H9 (cell line): ENCODE data around the gene ORMDL2. TPM values are rescaled to one million over a fixed set of nuclear protein-coding genes. Genes with fewer than 3 reads are reported as not detected.

ENCODE experiments used
- DNase-seq: peaks from one replicate; pipeline ENCODE4 v3.0.0-alpha.2; 2017
- H2AFZ ChIP-seq: one replicate; pipeline ENCODE4 v1.6.1; 2013; ENCODE audit warnings: mild to moderate bottlenecking, low read length, control low read depth, moderate library complexity
- H2AK5ac ChIP-seq: 2 replicates; pipeline ENCODE4 v1.6.1; 2013; ENCODE audit warnings: low read length, control low read depth, mixed read lengths; ENCODE audit not compliant: insufficient read length
- H2BK120ac ChIP-seq: one replicate; pipeline ENCODE4 v1.6.1; 2013; ENCODE audit warnings: low read depth, mild to moderate bottlenecking, low read length, control low read depth, inconsistent platforms; ENCODE audit not compliant: poor library complexity, severe bottlenecking
- H2BK12ac ChIP-seq: 2 replicates; pipeline ENCODE4 v1.6.1; 2013; ENCODE audit warnings: low read length, control low read depth, mixed read lengths, low read depth; ENCODE audit not compliant: insufficient read length
- H2BK15ac ChIP-seq: 2 replicates; pipeline ENCODE4 v1.6.1; 2013; ENCODE audit warnings: low read depth, low read length, control low read depth
- H2BK20ac ChIP-seq: one replicate; pipeline ENCODE4 v1.6.1; 2013; ENCODE audit warnings: low read depth, mild to moderate bottlenecking, low read length, control low read depth, inconsistent platforms; ENCODE audit not compliant: poor library complexity, severe bottlenecking
- H2BK5ac ChIP-seq: 2 replicates; pipeline ENCODE4 v1.6.1; 2013; ENCODE audit warnings: low read length, control low read depth, mixed read lengths; ENCODE audit not compliant: insufficient read length
- H3K14ac ChIP-seq: 2 replicates; pipeline ENCODE4 v1.6.1; 2013; ENCODE audit warnings: low read length, control low read depth; ENCODE audit not compliant: insufficient read depth
- H3K18ac ChIP-seq: 2 replicates; pipeline ENCODE4 v1.6.1; 2013; ENCODE audit warnings: low read depth, mild to moderate bottlenecking, mixed read lengths, low read length, control low read depth; ENCODE audit not compliant: insufficient read length
- H3K23ac ChIP-seq: 2 replicates; pipeline ENCODE4 v1.6.1; 2013; ENCODE audit warnings: low read length, control low read depth, mixed read lengths, low read depth; ENCODE audit not compliant: insufficient read length
- H3K23me2 ChIP-seq: 2 replicates; pipeline ENCODE4 v1.6.1; 2013; ENCODE audit warnings: low read depth, mild to moderate bottlenecking, mixed read lengths, low read length, control low read depth; ENCODE audit not compliant: insufficient read length, poor library complexity, severe bottlenecking
- H3K27ac ChIP-seq: 2 replicates; pipeline ENCODE4 v1.5.1; 2013; ENCODE audit warnings: low read length, control low read depth, mixed read lengths, low read depth; ENCODE audit not compliant: insufficient read length
- H3K27me3 ChIP-seq: 2 replicates; pipeline ENCODE4 v1.6.1; 2013; ENCODE audit warnings: low read length, control low read depth, inconsistent platforms; ENCODE audit not compliant: insufficient read depth
- H3K4ac ChIP-seq: 2 replicates; pipeline ENCODE4 v1.6.1; 2013; ENCODE audit warnings: low read depth, mild to moderate bottlenecking, control low read depth, inconsistent platforms, low read length, moderate library complexity
- H3K4me1 ChIP-seq: 2 replicates; pipeline ENCODE4 v1.6.1; 2013; ENCODE audit warnings: low read length, control low read depth, inconsistent platforms; ENCODE audit not compliant: insufficient read depth
- H3K4me2 ChIP-seq: 2 replicates; pipeline ENCODE4 v1.6.1; 2013; ENCODE audit warnings: low read length, control low read depth, mixed read lengths; ENCODE audit not compliant: insufficient read length, insufficient read depth
- H3K56ac ChIP-seq: 2 replicates; pipeline ENCODE4 v1.6.1; 2013; ENCODE audit warnings: low read depth, mild to moderate bottlenecking, mixed read lengths, low read length, control low read depth; ENCODE audit not compliant: insufficient read length
- H3K79me1 ChIP-seq: 2 replicates; pipeline ENCODE4 v1.6.1; 2013; ENCODE audit warnings: low read depth, mild to moderate bottlenecking, moderate library complexity, low read length, control low read depth, inconsistent platforms; ENCODE audit not compliant: insufficient read depth, poor library complexity, severe bottlenecking
- H3K79me2 ChIP-seq: 2 replicates; pipeline ENCODE4 v1.6.1; 2013; ENCODE audit warnings: low read length, control low read depth, inconsistent platforms; ENCODE audit not compliant: insufficient read depth
- H3K9ac ChIP-seq: 2 replicates; pipeline ENCODE4 v1.6.1; 2013; ENCODE audit warnings: low read length, control low read depth, mixed read lengths; ENCODE audit not compliant: insufficient read length; ENCODE audit errors: extremely low read depth
- H3K9me3 ChIP-seq: one replicate; pipeline ENCODE4 v1.6.1; 2013; ENCODE audit warnings: low read depth, low read length, inconsistent platforms; ENCODE audit not compliant: control insufficient read depth
- H3T11ph ChIP-seq: one replicate; pipeline ENCODE4 v1.6.1; 2013; ENCODE audit warnings: mild to moderate bottlenecking, low read length, control low read depth, inconsistent platforms
- H4K20me1 ChIP-seq: one replicate; pipeline ENCODE4 v1.6.1; 2013; ENCODE audit not compliant: control insufficient read depth, insufficient read length, insufficient read depth
- H4K5ac ChIP-seq: 2 replicates; pipeline ENCODE4 v1.6.1; 2013; ENCODE audit warnings: low read depth, mild to moderate bottlenecking, mixed read lengths, low read length, control low read depth; ENCODE audit not compliant: insufficient read length
- H4K8ac ChIP-seq: replicated peaks from 2 replicates; pipeline ENCODE4 v1.6.1; 2013; ENCODE audit warnings: low read length, control low read depth, mixed read lengths, low read depth; ENCODE audit not compliant: insufficient read length
- H4K91ac ChIP-seq: 2 replicates; pipeline ENCODE4 v1.6.1; 2013; ENCODE audit warnings: low read depth, mild to moderate bottlenecking, moderate library complexity, mixed read lengths, low read length, control low read depth; ENCODE audit not compliant: insufficient read length
- H3K27ac Mint-ChIP-seq, 3 experiments: 2 replicates in 2 of 3; 3 replicates in 1 of 3; pipeline ENCODE4 v1.8.0; 2020 to 2021; ENCODE audit warnings: mixed read lengths in 3 of 3, mild to moderate bottlenecking in 1 of 3, moderate library complexity in 1 of 3
- H3K27me3 Mint-ChIP-seq: 2 replicates; pipeline ENCODE4 v1.8.0; 2021; ENCODE audit warnings: low read depth, mild to moderate bottlenecking, moderate library complexity, mixed read lengths
- H3K36me3 Mint-ChIP-seq, 3 experiments: 2 replicates in 2 of 3; 3 replicates in 1 of 3; pipeline ENCODE4 v1.8.0; 2020 to 2021; ENCODE audit warnings: low read depth in 3 of 3, mixed read lengths in 3 of 3; ENCODE audit not compliant: insufficient read depth in 1 of 3
- H3K4me1 Mint-ChIP-seq, 2 experiments: 2 replicates each; pipeline ENCODE4 v1.8.0; 2020; ENCODE audit warnings: mixed read lengths in 2 of 2
- H3K4me3 Mint-ChIP-seq, 2 experiments: 2 replicates in 1 of 2; 3 replicates in 1 of 2; pipeline ENCODE4 v1.8.0; 2020 to 2021; ENCODE audit warnings: mild to moderate bottlenecking in 2 of 2, mixed read lengths in 2 of 2, moderate library complexity in 1 of 2
- H3K9me3 Mint-ChIP-seq, 2 experiments: 2 replicates in 1 of 2; 3 replicates in 1 of 2; pipeline ENCODE4 v1.8.0; 2020; ENCODE audit warnings: mild to moderate bottlenecking in 2 of 2, mixed read lengths in 2 of 2, moderate library complexity in 1 of 2
- WGBS: extraction: QIAGEN DNeasy Blood & Tissue Kit; methylation state at CpG from one replicate; pipeline ENCODE4 v1.1.7; 2013; ENCODE audit warnings: missing lambda C conversion rate, low lambda C conversion rate, mixed read lengths; ENCODE audit not compliant: insufficient read length; ENCODE audit errors: extremely low coverage; 5-methylcytosine and 5-hydroxymethylcytosine counted together
- total RNA-seq: library from RNA; stranded (reverse); gene quantifications from 2 replicates; pipeline ENCODE4 v1.2.1, GENCODE V29; 2021
- TF ChIP-seq, protein P1 (sequence below): fragments of 200-600 bp; sonication (generic); conservative IDR thresholded peaks from 3 replicates; pipeline ENCODE4 v1.8.0; 2021; ENCODE audit warnings: antibody characterized with exemption, mild to moderate bottlenecking

The ORMDL2 gene
- total RNA-seq, 1 experiment from 2014 or later: 51.3 TPM

DNA sequence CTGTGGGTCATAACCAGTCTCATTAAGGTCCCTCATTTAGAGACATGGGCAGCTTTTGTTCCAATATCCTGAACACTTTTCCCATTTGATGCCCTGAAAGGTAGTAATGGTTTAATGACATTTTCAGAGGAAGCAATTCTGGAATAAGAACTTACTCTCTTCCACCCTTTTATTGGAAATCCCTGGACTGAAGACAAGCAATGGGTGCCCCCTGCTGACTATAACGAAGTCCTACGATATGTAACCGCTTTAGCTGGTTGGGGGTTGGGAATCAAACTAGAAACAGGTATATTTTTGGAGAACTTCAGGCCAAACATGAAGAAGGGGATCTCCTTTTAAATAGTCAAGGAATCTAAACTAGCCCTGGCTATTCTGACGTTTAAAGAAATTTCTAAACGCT is 20.8 kb upstream of the ORMDL2 start:
- H3K9me3 Mint-ChIP-seq: no peaks in the 10 kb centered on the region
- H3K27me3 Mint-ChIP-seq: no peaks in the 10 kb centered on the region
- Histone ChIP-seq H3K9ac (no peak overlapping the region), H2AK5ac (no peak overlapping the region), H3K18ac (no peak overlapping the region), H4K20me1 (no peaks in the 10 kb centered on the region), H3K14ac (no peak overlapping the region), H3K23me2 (no peaks in the 10 kb centered on the region), H2AFZ (no peak overlapping the region), H2BK20ac (no peak overlapping the region), H3K27ac (no peak overlapping the region), H2BK5ac (no peak overlapping the region), H2BK15ac (no peak overlapping the region), H3K79me2 (no peaks in the 10 kb centered on the region), H3K4me2 (no peak overlapping the region), H3K4ac (no peak overlapping the region), H3K9me3 (no peaks in the 10 kb centered on the region), H3K23ac (no peak overlapping the region), H2BK12ac (no peak overlapping the region), H4K8ac (no peak overlapping the region), H3K4me1 (no peaks in the 10 kb centered on the region), H3K79me1 (peaks cover 2% of the 10 kb centered on the region), H3K27me3 (no peaks in the 10 kb centered on the region), H3K56ac (no peak overlapping the region), H2BK120ac (no peak overlapping the region), H4K5ac (no peak overlapping the region), H3T11ph (no peak overlapping the region), H4K91ac (no peak overlapping the region)
- WGBS: no CpG with 5 or more reads among the region's 5 CpGs
- no peak overlapping the region; a peak in 1 of 7 replicates for H3K27ac Mint-ChIP-seq
- TF ChIP-seq, protein P1, sequence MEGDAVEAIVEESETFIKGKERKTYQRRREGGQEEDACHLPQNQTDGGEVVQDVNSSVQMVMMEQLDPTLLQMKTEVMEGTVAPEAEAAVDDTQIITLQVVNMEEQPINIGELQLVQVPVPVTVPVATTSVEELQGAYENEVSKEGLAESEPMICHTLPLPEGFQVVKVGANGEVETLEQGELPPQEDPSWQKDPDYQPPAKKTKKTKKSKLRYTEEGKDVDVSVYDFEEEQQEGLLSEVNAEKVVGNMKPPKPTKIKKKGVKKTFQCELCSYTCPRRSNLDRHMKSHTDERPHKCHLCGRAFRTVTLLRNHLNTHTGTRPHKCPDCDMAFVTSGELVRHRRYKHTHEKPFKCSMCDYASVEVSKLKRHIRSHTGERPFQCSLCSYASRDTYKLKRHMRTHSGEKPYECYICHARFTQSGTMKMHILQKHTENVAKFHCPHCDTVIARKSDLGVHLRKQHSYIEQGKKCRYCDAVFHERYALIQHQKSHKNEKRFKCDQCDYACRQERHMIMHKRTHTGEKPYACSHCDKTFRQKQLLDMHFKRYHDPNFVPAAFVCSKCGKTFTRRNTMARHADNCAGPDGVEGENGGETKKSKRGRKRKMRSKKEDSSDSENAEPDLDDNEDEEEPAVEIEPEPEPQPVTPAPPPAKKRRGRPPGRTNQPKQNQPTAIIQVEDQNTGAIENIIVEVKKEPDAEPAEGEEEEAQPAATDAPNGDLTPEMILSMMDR: peak; percentile 64
- H3K36me3 Mint-ChIP-seq: peaks cover 35 to 88% (median 76%) of the 10 kb centered on the region in 3 experiments
- no peak for DNase-seq
- no peak overlapping the region for H3K4me3 Mint-ChIP-seq
- peaks cover 6 to 7% of the 10 kb centered on the region in 2 experiments; a peak in 3 of 4 replicates for H3K4me1 Mint-ChIP-seq
